ENCODE data around the gene MAGEB10. TPM values are rescaled to one million over a fixed set of nuclear protein-coding genes. Genes with fewer than 3 reads are reported as not detected.

MAGEB10 gene
- total RNA-seq: not detected

- H3K9me3 ChIP-seq: no peaks in the 10 kb centered on the region
- H3K36me3 ChIP-seq: no peaks in the 10 kb centered on the region
- no peak within 1 kb of the TSS for H3K27ac ChIP-seq
- DNase-seq: peak in 1 of 2 donors; percentile 22
- H3K4me1 ChIP-seq: no peaks in the 10 kb centered on the region
- 89 to 91% methylated on average over 14 to 17 of the region's 17 CpGs for WGBS, 2 donors
- no peaks in the 10 kb centered on the region for H3K27me3 ChIP-seq
- TF ChIP-seq POLR2A (IDR thresholded peaks at IDR 0.05): no peak
- no peak within 1 kb of the TSS for H3K4me3 ChIP-seq
- ATAC-seq (ENCODE audit: low FRiP score in 2 of 2): no peak
These were observed at the start of gene MAGEB10 for GRCh38 chrX:27807690-27808089. TSS of gene MAGEB10 (plus strand) at chrX:27807990. CDS start at chrX:27821307, 13,317 bp downstream.

GRCh38 chrX:27765718-27766117 lies 42.1 kb upstream of the MAGEB10 start:
- ATAC-seq (ENCODE audit: low FRiP score in 2 of 2) (no peak), DNase-seq (no peak)
- Histone ChIP-seq H3K9me3 (no peaks in the 10 kb centered on the region), H3K27me3 (no peaks in the 10 kb centered on the region), H3K4me1 (no peaks in the 10 kb centered on the region), H3K27ac (no peak overlapping the region), H3K36me3 (no peaks in the 10 kb centered on the region), H3K4me3 (no peak overlapping the region)
- 77 to 79% methylated on average over 10 to 12 of the region's 12 CpGs for WGBS, 2 donors
- TF ChIP-seq POLR2AphosphoS5 (IDR thresholded peaks at IDR 0.05): no peak
- no peak for TF ChIP-seq CTCF (IDR thresholded peaks at IDR 0.05)
- no peak for TF ChIP-seq EP300 (IDR thresholded peaks at IDR 0.05)
- no peak for TF ChIP-seq POLR2A (IDR thresholded peaks at IDR 0.05)

GRCh38 chrX:27767387-27767786 lies 40.4 kb upstream of the MAGEB10 start:
- Histone ChIP-seq H3K27me3 (no peaks in the 10 kb centered on the region), H3K36me3 (no peaks in the 10 kb centered on the region), H3K4me3 (no peak overlapping the region), H3K27ac (no peak overlapping the region), H3K4me1 (no peaks in the 10 kb centered on the region), H3K9me3 (no peaks in the 10 kb centered on the region)
- DNase-seq (no peak), ATAC-seq (ENCODE audit: low FRiP score in 2 of 2) (no peak)
- no peak for TF ChIP-seq EP300 (IDR thresholded peaks at IDR 0.05)
- no peak for TF ChIP-seq POLR2A (IDR thresholded peaks at IDR 0.05)
- no peak for TF ChIP-seq POLR2AphosphoS5 (IDR thresholded peaks at IDR 0.05)
- TF ChIP-seq CTCF (IDR thresholded peaks at IDR 0.05): no peak

GRCh38 chrX:27775984-27776383 lies 31.8 kb upstream of the MAGEB10 start:
- Histone ChIP-seq H3K9me3 (no peaks in the 10 kb centered on the region), H3K36me3 (no peaks in the 10 kb centered on the region), H3K4me3 (no peak overlapping the region), H3K27ac (no peak overlapping the region), H3K4me1 (no peaks in the 10 kb centered on the region), H3K27me3 (no peaks in the 10 kb centered on the region)
- WGBS, 2 donors: 64 to 84% methylated on average over 2 of the region's 2 CpGs
- TF ChIP-seq EP300 (IDR thresholded peaks at IDR 0.05) (no peak), CTCF (IDR thresholded peaks at IDR 0.05) (no peak), POLR2AphosphoS5 (IDR thresholded peaks at IDR 0.05) (no peak), POLR2A (IDR thresholded peaks at IDR 0.05) (no peak)
- DNase-seq (no peak), ATAC-seq (ENCODE audit: low FRiP score in 2 of 2) (no peak)

- H3K27ac ChIP-seq: no peak overlapping the region
- no peak for ATAC-seq (ENCODE audit: low FRiP score in 2 of 2)
- no peaks in the 10 kb centered on the region for H3K9me3 ChIP-seq
- no peaks in the 10 kb centered on the region for H3K4me1 ChIP-seq
- no peak overlapping the region for H3K4me3 ChIP-seq
- no peaks in the 10 kb centered on the region for H3K27me3 ChIP-seq
- no peak for TF ChIP-seq EP300 (IDR thresholded peaks at IDR 0.05)
- TF ChIP-seq CTCF (IDR thresholded peaks at IDR 0.05): no peak
- no peak for TF ChIP-seq POLR2A (IDR thresholded peaks at IDR 0.05)
- no peak for TF ChIP-seq POLR2AphosphoS5 (IDR thresholded peaks at IDR 0.05)
- no peak for DNase-seq
- 44 to 47% methylated on average over 6 of the region's 6 CpGs for WGBS, 2 donors
- H3K36me3 ChIP-seq: no peaks in the 10 kb centered on the region
These were observed 11.0 kb upstream of the MAGEB10 start for GRCh38 chrX:27796640-27797257.
